Measurements from ENCODE around the gene TMEM255A. TPM values are rescaled to one million over a fixed set of nuclear protein-coding genes. Genes with fewer than 3 reads are reported as not detected.
A peak's percentile ranks its signal among the peaks of the same experiment; 100 is the strongest.

The TMEM255A gene
- total RNA-seq, 1 donor from 2014 or later = 4.6 TPM

- Mint-ChIP-seq H3K4me3 (ENCODE audit: unreplicated experiment) (no peak overlapping the region), H3K36me3 (ENCODE audit: low read depth, unreplicated experiment) (no peaks in the 10 kb centered on the region), H3K27ac (ENCODE audit: unreplicated experiment) (no peak overlapping the region), H3K9me3 (ENCODE audit: unreplicated experiment) (no peaks in the 10 kb centered on the region), H3K27me3 (ENCODE audit: low read depth, unreplicated experiment) (peaks cover 2% of the 10 kb centered on the region), H3K4me1 (ENCODE audit: low read depth, unreplicated experiment) (no peaks in the 10 kb centered on the region)
- H3K79me2 ChIP-seq (ENCODE audit: insufficient read depth, low read length) = no peaks in the 10 kb centered on the region
- no peaks in the 10 kb centered on the region for H3K4me1 ChIP-seq (ENCODE audit: insufficient read depth, low read length)
- no peak for FAIRE-seq
- H3K27me3 ChIP-seq (ENCODE audit: insufficient read depth, low read length) = no peaks in the 10 kb centered on the region
- H3K9me3 ChIP-seq (ENCODE audit: insufficient read depth, low read depth, low read length) = no peaks in the 10 kb centered on the region
- H3K4me3 ChIP-seq (ENCODE audit: insufficient read depth, low read depth, low read length) = no peak overlapping the region
- TF ChIP-seq EZH2 (IDR thresholded peaks at IDR 0.05; ENCODE audit: insufficient read depth, low read length) (no peak), CTCF (IDR thresholded peaks at IDR 0.05; ENCODE audit: insufficient read depth, low read depth, low read length) (no peak)
- no peak overlapping the region for H3K4me2 ChIP-seq (ENCODE audit: low read length)
- no peak overlapping the region for H3K9ac ChIP-seq (ENCODE audit: low read length)
- H3K36me3 ChIP-seq (ENCODE audit: insufficient read depth, low read length) = no peaks in the 10 kb centered on the region
- no peak for DNase-seq (ENCODE audit: low read depth)
- H4K20me1 ChIP-seq (ENCODE audit: insufficient read depth, low read length) = no peaks in the 10 kb centered on the region
- no peak overlapping the region for H3K27ac ChIP-seq (ENCODE audit: low read depth, low read length)
- H2AFZ ChIP-seq (ENCODE audit: low read depth, low read length) = no peak overlapping the region
Measured at GRCh38 chrX:120286733-120287512, 24.3 kb downstream of the TMEM255A start.

- H3K4me3 ChIP-seq (ENCODE audit: insufficient read depth, low read depth, low read length) = no peak overlapping the region
- no peaks in the 10 kb centered on the region for H3K36me3 ChIP-seq (ENCODE audit: insufficient read depth, low read length)
- H3K79me2 ChIP-seq (ENCODE audit: insufficient read depth, low read length) = no peaks in the 10 kb centered on the region
- Mint-ChIP-seq H3K4me3 (ENCODE audit: unreplicated experiment) (no peak overlapping the region), H3K36me3 (ENCODE audit: low read depth, unreplicated experiment) (no peaks in the 10 kb centered on the region), H3K27ac (ENCODE audit: unreplicated experiment) (no peak overlapping the region), H3K9me3 (ENCODE audit: unreplicated experiment) (no peaks in the 10 kb centered on the region), H3K27me3 (ENCODE audit: low read depth, unreplicated experiment) (peaks cover 4% of the 10 kb centered on the region), H3K4me1 (ENCODE audit: low read depth, unreplicated experiment) (no peaks in the 10 kb centered on the region)
- H3K9me3 ChIP-seq (ENCODE audit: insufficient read depth, low read depth, low read length) = no peaks in the 10 kb centered on the region
- DNase-seq (ENCODE audit: low read depth) (no peak), FAIRE-seq (no peak)
- TF ChIP-seq EZH2 (IDR thresholded peaks at IDR 0.05; ENCODE audit: insufficient read depth, low read length) (no peak), CTCF (IDR thresholded peaks at IDR 0.05; ENCODE audit: insufficient read depth, low read depth, low read length) (no peak)
- H3K9ac ChIP-seq (ENCODE audit: low read length) = no peak overlapping the region
- no peak overlapping the region for H3K4me2 ChIP-seq (ENCODE audit: low read length)
- no peaks in the 10 kb centered on the region for H4K20me1 ChIP-seq (ENCODE audit: insufficient read depth, low read length)
- no peaks in the 10 kb centered on the region for H3K27me3 ChIP-seq (ENCODE audit: insufficient read depth, low read length)
- H3K4me1 ChIP-seq (ENCODE audit: insufficient read depth, low read length) = no peaks in the 10 kb centered on the region
- no peak overlapping the region for H2AFZ ChIP-seq (ENCODE audit: low read depth, low read length)
- H3K27ac ChIP-seq (ENCODE audit: low read depth, low read length) = no peak overlapping the region
Measured at GRCh38 chrX:120282697-120283096, 28.6 kb downstream of the TMEM255A start.

- Mint-ChIP-seq H3K36me3 (ENCODE audit: low read depth, unreplicated experiment) (no peaks in the 10 kb centered on the region), H3K27ac (ENCODE audit: unreplicated experiment) (no peak overlapping the region), H3K4me3 (ENCODE audit: unreplicated experiment) (no peak overlapping the region), H3K4me1 (ENCODE audit: low read depth, unreplicated experiment) (no peaks in the 10 kb centered on the region), H3K27me3 (ENCODE audit: low read depth, unreplicated experiment) (peaks cover 4% of the 10 kb centered on the region), H3K9me3 (ENCODE audit: unreplicated experiment) (no peaks in the 10 kb centered on the region)
- Histone ChIP-seq H4K20me1 (ENCODE audit: insufficient read depth, low read length) (no peaks in the 10 kb centered on the region), H3K36me3 (ENCODE audit: insufficient read depth, low read length) (no peaks in the 10 kb centered on the region), H3K9me3 (ENCODE audit: insufficient read depth, low read depth, low read length) (no peaks in the 10 kb centered on the region), H2AFZ (ENCODE audit: low read depth, low read length) (no peak overlapping the region), H3K79me2 (ENCODE audit: insufficient read depth, low read length) (no peaks in the 10 kb centered on the region), H3K27ac (ENCODE audit: low read depth, low read length) (no peak overlapping the region), H3K27me3 (ENCODE audit: insufficient read depth, low read length) (no peaks in the 10 kb centered on the region), H3K9ac (ENCODE audit: low read length) (no peak overlapping the region), H3K4me1 (ENCODE audit: insufficient read depth, low read length) (no peaks in the 10 kb centered on the region), H3K4me2 (ENCODE audit: low read length) (no peak overlapping the region), H3K4me3 (ENCODE audit: insufficient read depth, low read depth, low read length) (no peak overlapping the region)
- FAIRE-seq (peak; percentile 17), DNase-seq (ENCODE audit: low read depth) (no peak)
- no peak for TF ChIP-seq CTCF (IDR thresholded peaks at IDR 0.05; ENCODE audit: insufficient read depth, low read depth, low read length)
- no peak for TF ChIP-seq EZH2 (IDR thresholded peaks at IDR 0.05; ENCODE audit: insufficient read depth, low read length)
Measured at GRCh38 chrX:120281761-120282160, 29.5 kb downstream of the TMEM255A start.
